K562 (cell line): Measurements from ENCODE around the gene OST4. TPM values are rescaled to one million over a fixed set of nuclear protein-coding genes. Genes with fewer than 3 reads are reported as not detected.
A peak's percentile ranks its signal among the peaks of the same experiment; 100 is the strongest.

Experiments
- BCL6 ChIP-seq: fragments of 250-450 bp; sonication (Bioruptor Pico); IDR thresholded peaks from 2 replicates; pipeline ENCODE4 v1.4.0; 2020
- CREBBP ChIP-seq: IDR thresholded peaks from one replicate; pipeline ENCODE4 v1.6.1; 2012; ENCODE audit warnings: low read depth, mild to moderate bottlenecking, control low read depth, inconsistent platforms, low read length
- FOXA3 ChIP-seq, 2 experiments: fragments of 450-650 bp in 1 of 2; sonication (generic) in 1 of 2; formaldehyde crosslinking; IDR thresholded peaks in 1 of 2; conservative IDR thresholded peaks in 1 of 2; 2 replicates each; pipeline versions ENCODE4 v1.4.0 to v1.8.0; 2020 to 2022; ENCODE audit warnings: mild to moderate bottlenecking in 2 of 2, missing genetic modification reagents in 1 of 2
- KAT7 ChIP-seq: sonication (generic); formaldehyde crosslinking; IDR thresholded peaks from 2 replicates; pipeline ENCODE4 v1.8.0; 2022; ENCODE audit warnings: missing genetic modification reagents, mild to moderate bottlenecking, borderline replicate concordance
- MCM3 ChIP-seq: fragments of 450-650 bp; IDR thresholded peaks from 2 replicates; pipeline ENCODE4 v1.6.1; 2016
- MLLT1 ChIP-seq, 2 experiments: fragments of 450-650 bp; IDR thresholded peaks; 2 replicates each; pipeline ENCODE4 v1.6.1; 2016
- RBM39 ChIP-seq: fragments of 200-400 bp; formaldehyde crosslinking; optimal IDR thresholded peaks from 2 replicates; pipeline ENCODE3; 2018; ENCODE audit warnings: low read depth, low read length
- SMARCE1 ChIP-seq: fragments of 450-650 bp; IDR thresholded peaks from 2 replicates; pipeline ENCODE4 v1.7.1; 2016; ENCODE audit warnings: mild to moderate bottlenecking
- SRF ChIP-seq, 2 experiments: fragments of 250-450, 450-650 bp in 1 of 2; sonication (Bioruptor Pico) in 1 of 2; sonication (generic) in 1 of 2; formaldehyde crosslinking; IDR thresholded peaks; 2 replicates each; pipeline versions ENCODE4 v1.5.0 to v1.5.1; 2020 to 2022; ENCODE audit warnings: mild to moderate bottlenecking in 1 of 2, missing genetic modification reagents in 1 of 2
- TAL1 ChIP-seq: fragments of 450-650 bp; IDR thresholded peaks from 2 replicates; pipeline ENCODE4 v1.6.1; 2016; ENCODE audit warnings: mild to moderate bottlenecking
- ZNF197 ChIP-seq: fragments of 200-800 bp; sonication (Bioruptor generic); IDR thresholded peaks from 2 replicates; pipeline ENCODE4 v1.6.1; 2016; ENCODE audit warnings: low read depth, missing genetic modification characterization, missing compliant biosample characterization
- ZNF239 ChIP-seq: fragments of 250-450 bp; sonication (Bioruptor Pico); IDR thresholded peaks from 2 replicates; pipeline ENCODE4 v1.4.0; 2020; ENCODE audit warnings: mild to moderate bottlenecking
- ZNF583 ChIP-seq: fragments of 250-450 bp; sonication (Bioruptor Pico); IDR thresholded peaks from 2 replicates; pipeline ENCODE4 v1.4.0; 2020
- ZSCAN29 ChIP-seq: fragments of 450-650 bp; IDR thresholded peaks from 2 replicates; pipeline ENCODE4 v1.6.1; 2017
- polyA plus RNA-seq, 8 experiments: library from polyadenylated mRNA; depleted of rRNA in 4 of 8; stranded (reverse) in 5 of 8; unstranded in 3 of 8; fragments of >200 nt; fragmentation: Nextera tagmentation in 2 of 8; fragmentation: Illumina TruSeq in 1 of 8; extraction: Ambion mirVana in 2 of 8; extraction: Trizol in 1 of 8; gene quantifications; 2 replicates each; pipeline versions ENCODE4 v1.2.1 to v1.2.3, GENCODE V29; 2011 to 2014; ENCODE audit warnings: inconsistent platforms in 1 of 8, missing spikeins in 1 of 8
- total RNA-seq, 7 experiments: library from RNA; depleted of rRNA in 6 of 7; stranded (reverse); fragments of >200 nt in 6 of 7; fragmentation: Illumina TruSeq in 2 of 7; extraction: Trizol in 2 of 7; gene quantifications; 2 replicates each; pipeline versions ENCODE4 v1.2.1 to v1.2.3, GENCODE V29; 2011 to 2021; ENCODE audit warnings: low replicate concordance in 1 of 7
- TF ChIP-seq, protein P1 (sequence below): fragments of 450-650 bp; IDR thresholded peaks from 2 replicates; pipeline ENCODE4 v1.7.1; 2018; ENCODE audit warnings: mild to moderate bottlenecking, low read depth; ENCODE audit not compliant: partially characterized antibody
- TF ChIP-seq, protein P2 (sequence below): fragments of 200-800 bp; sonication (Bioruptor generic); IDR thresholded peaks from 2 replicates; pipeline ENCODE4 v1.6.1; 2017; ENCODE audit warnings: missing genetic modification characterization, missing compliant biosample characterization
- TF ChIP-seq, protein P3 (sequence below): sonication (generic); formaldehyde crosslinking; IDR thresholded peaks from 2 replicates; pipeline ENCODE4 v1.8.1; 2023; ENCODE audit warnings: mild to moderate bottlenecking, missing genetic modification reagents

Gene OST4
- total and polyA plus RNA-seq, 9 of the 15 experiments (the other 6 are each of a cell fraction or from before 2014, with no cell fraction given): 186 to 1,155 (median 355) TPM

GRCh38 chr2:27071277-27071989 is at the start of gene OST4 (continued):
- TF ChIP-seq SRF (CRISPR knock-in tag; IDR thresholded peaks at IDR 0.05) (no peak), MLLT1 (IDR thresholded peaks at IDR 0.05) (no peak), CREBBP (no peak), ZNF583 (CRISPR knock-in tag) (no peak), ZNF239 (no peak), FOXA3 (CRISPR knock-in tag; conservative IDR thresholded peaks at IDR 0.05 in 1 of 2, IDR thresholded peaks at IDR 0.05 in 1 of 2) (0 out of 4 replicates have a peak, but pooled peaks of 1 of the 2 experiments have one; percentile 23), TAL1 (no peak), ZNF197 (CRISPR knock-in tag) (no peak; the same call in 1 of the 2 replicates), RBM39 (no peak), SMARCE1 (no peak), MCM3 (no peak), BCL6 (CRISPR knock-in tag) (no peak), ZSCAN29 (no peak), KAT7 (CRISPR knock-in tag) (no peak; the same call in 1 of the 2 replicates)
- TF ChIP-seq, protein P1, sequence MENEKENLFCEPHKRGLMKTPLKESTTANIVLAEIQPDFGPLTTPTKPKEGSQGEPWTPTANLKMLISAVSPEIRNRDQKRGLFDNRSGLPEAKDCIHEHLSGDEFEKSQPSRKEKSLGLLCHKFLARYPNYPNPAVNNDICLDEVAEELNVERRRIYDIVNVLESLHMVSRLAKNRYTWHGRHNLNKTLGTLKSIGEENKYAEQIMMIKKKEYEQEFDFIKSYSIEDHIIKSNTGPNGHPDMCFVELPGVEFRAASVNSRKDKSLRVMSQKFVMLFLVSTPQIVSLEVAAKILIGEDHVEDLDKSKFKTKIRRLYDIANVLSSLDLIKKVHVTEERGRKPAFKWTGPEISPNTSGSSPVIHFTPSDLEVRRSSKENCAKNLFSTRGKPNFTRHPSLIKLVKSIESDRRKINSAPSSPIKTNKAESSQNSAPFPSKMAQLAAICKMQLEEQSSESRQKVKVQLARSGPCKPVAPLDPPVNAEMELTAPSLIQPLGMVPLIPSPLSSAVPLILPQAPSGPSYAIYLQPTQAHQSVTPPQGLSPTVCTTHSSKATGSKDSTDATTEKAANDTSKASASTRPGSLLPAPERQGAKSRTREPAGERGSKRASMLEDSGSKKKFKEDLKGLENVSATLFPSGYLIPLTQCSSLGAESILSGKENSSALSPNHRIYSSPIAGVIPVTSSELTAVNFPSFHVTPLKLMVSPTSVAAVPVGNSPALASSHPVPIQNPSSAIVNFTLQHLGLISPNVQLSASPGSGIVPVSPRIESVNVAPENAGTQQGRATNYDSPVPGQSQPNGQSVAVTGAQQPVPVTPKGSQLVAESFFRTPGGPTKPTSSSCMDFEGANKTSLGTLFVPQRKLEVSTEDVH: peak; percentile 36
- TF ChIP-seq, protein P2, sequence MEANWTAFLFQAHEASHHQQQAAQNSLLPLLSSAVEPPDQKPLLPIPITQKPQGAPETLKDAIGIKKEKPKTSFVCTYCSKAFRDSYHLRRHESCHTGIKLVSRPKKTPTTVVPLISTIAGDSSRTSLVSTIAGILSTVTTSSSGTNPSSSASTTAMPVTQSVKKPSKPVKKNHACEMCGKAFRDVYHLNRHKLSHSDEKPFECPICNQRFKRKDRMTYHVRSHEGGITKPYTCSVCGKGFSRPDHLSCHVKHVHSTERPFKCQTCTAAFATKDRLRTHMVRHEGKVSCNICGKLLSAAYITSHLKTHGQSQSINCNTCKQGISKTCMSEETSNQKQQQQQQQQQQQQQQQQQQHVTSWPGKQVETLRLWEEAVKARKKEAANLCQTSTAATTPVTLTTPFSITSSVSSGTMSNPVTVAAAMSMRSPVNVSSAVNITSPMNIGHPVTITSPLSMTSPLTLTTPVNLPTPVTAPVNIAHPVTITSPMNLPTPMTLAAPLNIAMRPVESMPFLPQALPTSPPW: peak; percentile 82
- TF ChIP-seq, protein P3, sequence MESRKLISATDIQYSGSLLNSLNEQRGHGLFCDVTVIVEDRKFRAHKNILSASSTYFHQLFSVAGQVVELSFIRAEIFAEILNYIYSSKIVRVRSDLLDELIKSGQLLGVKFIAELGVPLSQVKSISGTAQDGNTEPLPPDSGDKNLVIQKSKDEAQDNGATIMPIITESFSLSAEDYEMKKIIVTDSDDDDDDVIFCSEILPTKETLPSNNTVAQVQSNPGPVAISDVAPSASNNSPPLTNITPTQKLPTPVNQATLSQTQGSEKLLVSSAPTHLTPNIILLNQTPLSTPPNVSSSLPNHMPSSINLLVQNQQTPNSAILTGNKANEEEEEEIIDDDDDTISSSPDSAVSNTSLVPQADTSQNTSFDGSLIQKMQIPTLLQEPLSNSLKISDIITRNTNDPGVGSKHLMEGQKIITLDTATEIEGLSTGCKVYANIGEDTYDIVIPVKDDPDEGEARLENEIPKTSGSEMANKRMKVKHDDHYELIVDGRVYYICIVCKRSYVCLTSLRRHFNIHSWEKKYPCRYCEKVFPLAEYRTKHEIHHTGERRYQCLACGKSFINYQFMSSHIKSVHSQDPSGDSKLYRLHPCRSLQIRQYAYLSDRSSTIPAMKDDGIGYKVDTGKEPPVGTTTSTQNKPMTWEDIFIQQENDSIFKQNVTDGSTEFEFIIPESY: no peak
